HepG2 (cell line): ENCODE measurements around the gene PERCC1. TPM values are rescaled to one million over a fixed set of nuclear protein-coding genes. Genes with fewer than 3 reads are reported as not detected.

Experiments used
- AKAP8 ChIP-seq: sonication (generic); formaldehyde crosslinking; IDR thresholded peaks from 2 replicates; pipeline ENCODE4 v1.5.1; 2020; ENCODE audit warnings: mild to moderate bottlenecking, missing genetic modification reagents
- LRRFIP1 ChIP-seq: sonication (generic); formaldehyde crosslinking; conservative IDR thresholded peaks from 2 replicates; pipeline ENCODE4 v1.4.0; 2020; ENCODE audit warnings: missing genetic modification reagents
- MTERF4 ChIP-seq: sonication (generic); formaldehyde crosslinking; IDR thresholded peaks from 2 replicates; pipeline ENCODE4 v1.8.0; 2023; ENCODE audit warnings: mild to moderate bottlenecking, missing genetic modification reagents
- SRY ChIP-seq: sonication (generic); formaldehyde crosslinking; IDR thresholded peaks from 2 replicates; pipeline ENCODE4 v1.8.0; 2022; ENCODE audit warnings: mild to moderate bottlenecking, missing genetic modification reagents
- ZEB1 ChIP-seq: IDR thresholded peaks from 2 replicates; pipeline ENCODE4 v1.6.1; 2012; ENCODE audit warnings: mild to moderate bottlenecking, low read depth, inconsistent platforms; ENCODE audit not compliant: insufficient replicate concordance
- ZHX2 ChIP-seq, 2 experiments: sonication (generic) in 1 of 2; formaldehyde crosslinking in 1 of 2; IDR thresholded peaks; 2 replicates each; pipeline versions ENCODE4 v1.6.1 to v1.9.0; 2014 to 2022; ENCODE audit warnings: antibody characterized with exemption in 1 of 2, borderline replicate concordance in 1 of 2, inconsistent platforms in 1 of 2, low read depth in 1 of 2, missing genetic modification reagents in 1 of 2
- ZNF646 ChIP-seq: sonication (generic); formaldehyde crosslinking; IDR thresholded peaks from 2 replicates; pipeline ENCODE4 v1.9.0; 2021; ENCODE audit warnings: mild to moderate bottlenecking, missing genetic modification reagents
- ZNF691 ChIP-seq: sonication (generic); formaldehyde crosslinking; IDR thresholded peaks from 2 replicates; pipeline ENCODE4 v1.4.0; 2020; ENCODE audit warnings: missing genetic modification reagents, low read depth, mild to moderate bottlenecking, borderline replicate concordance
- ZNF788 ChIP-seq: sonication (generic); formaldehyde crosslinking; IDR thresholded peaks from 2 replicates; pipeline ENCODE4 v1.5.0; 2020; ENCODE audit warnings: mild to moderate bottlenecking, missing genetic modification reagents, borderline replicate concordance
- polyA plus RNA-seq, 8 experiments: library from polyadenylated mRNA; depleted of rRNA in 3 of 8; stranded (reverse) in 7 of 8; unstranded in 1 of 8; fragments of >200 nt; fragmentation: Illumina TruSeq in 4 of 8; extraction: Trizol in 4 of 8; gene quantifications; 2 replicates each; pipeline versions ENCODE4 v1.2.1 to v1.2.3, GENCODE V29; 2011 to 2016; ENCODE audit warnings: low read depth in 4 of 8, missing spikeins in 1 of 8, mixed read lengths in 1 of 8; ENCODE audit not compliant: insufficient read depth in 1 of 8
- total RNA-seq, 5 experiments: library from RNA; depleted of rRNA; stranded (reverse); fragments of >200 nt; fragmentation: Illumina TruSeq; extraction: Trizol; gene quantifications; 2 replicates each; pipeline ENCODE4 v1.2.3, GENCODE V29; 2016; ENCODE audit warnings: low read depth in 1 of 5

Gene PERCC1
- total and polyA plus RNA-seq, 2 of the 13 experiments (the other 11 are each of a cell fraction or from before 2014, with no cell fraction given), result 0.15 TPM; not detected in 1

- no peak for TF ChIP-seq ZHX2 (IDR thresholded peaks at IDR 0.05; ENCODE audit: low read depth)
- no peak for TF ChIP-seq ZHX2 (CRISPR knock-in tag; IDR thresholded peaks at IDR 0.05; ENCODE audit: borderline replicate concordance)
- no peak for TF ChIP-seq SRY (CRISPR knock-in tag)
- TF ChIP-seq MTERF4 (CRISPR knock-in tag), result no peak
- no peak for TF ChIP-seq ZEB1
- no peak for TF ChIP-seq ZNF646 (CRISPR knock-in tag)
- no peak for TF ChIP-seq AKAP8 (CRISPR knock-in tag)
- no peak for TF ChIP-seq LRRFIP1 (CRISPR knock-in tag)
- TF ChIP-seq ZNF691 (CRISPR knock-in tag), result 0 out of 2 replicates have a peak, but pooled peaks have one; percentile 28
- 0 out of 2 replicates have a peak, but pooled peaks have one; percentile 54 for TF ChIP-seq ZNF788
These were observed 5.2 kb downstream of the PERCC1 start (continued) for GRCh38 chr16:1435921-1436697.
